IPS-20b (cell line): Measurements from ENCODE around the gene ABCC9.
"Not testable (repeated sequence)": the region's sequence is repeated elsewhere in the genome, so short reads cannot be mapped to it uniquely, and the experiment has no call there.

Experiments
- H3K27ac ChIP-seq: one replicate; pipeline ENCODE4 v1.5.1; 2013; ENCODE audit warnings: low read length
- H3K27me3 ChIP-seq: 2 replicates; pipeline ENCODE4 v1.6.1; 2013; ENCODE audit warnings: mild to moderate bottlenecking, low read length, inconsistent platforms; ENCODE audit not compliant: insufficient read depth
- H3K36me3 ChIP-seq: 2 replicates; pipeline ENCODE4 v1.6.1; 2013; ENCODE audit warnings: low read depth, mild to moderate bottlenecking, inconsistent platforms, low read length, moderate library complexity; ENCODE audit not compliant: insufficient read depth
- H3K4me1 ChIP-seq: 2 replicates; pipeline ENCODE4 v1.6.1; 2013; ENCODE audit warnings: mild to moderate bottlenecking, control low read depth, inconsistent platforms, low read length, moderate library complexity; ENCODE audit not compliant: insufficient read depth
- H3K4me3 ChIP-seq: 2 replicates; pipeline ENCODE4 v1.5.1; 2013; ENCODE audit warnings: mild to moderate bottlenecking, low read length, inconsistent platforms
- H3K9ac ChIP-seq: 2 replicates; pipeline ENCODE4 v1.6.1; 2013; ENCODE audit warnings: low read depth, mild to moderate bottlenecking, inconsistent platforms, low read length, moderate library complexity
- H3K9me3 ChIP-seq: 2 replicates; pipeline ENCODE4 v1.6.1; 2013; ENCODE audit warnings: mild to moderate bottlenecking, low read depth, low read length, inconsistent platforms; ENCODE audit not compliant: insufficient read depth

Gene ABCC9

DNA sequence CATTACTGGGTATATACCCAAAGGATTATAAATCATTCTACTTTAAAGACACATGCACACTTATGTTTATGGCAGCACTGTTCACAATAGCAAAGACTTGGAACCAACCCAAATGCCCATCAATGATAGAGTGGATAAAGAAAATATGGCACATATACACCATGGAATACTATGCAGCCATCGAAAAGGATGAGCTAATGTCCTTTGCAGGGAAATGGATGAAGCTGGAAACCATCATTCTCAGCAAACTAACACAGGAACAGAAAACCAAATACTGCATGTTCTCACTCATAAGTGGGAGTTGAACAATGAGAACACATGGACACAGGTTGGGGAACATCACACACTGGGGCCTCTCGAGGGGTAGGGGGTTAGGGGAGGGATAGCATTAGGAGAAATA is 128.9 kb downstream of the ABCC9 start:
- not testable (repeated sequence) for H3K27ac ChIP-seq, H3K9ac ChIP-seq, H3K36me3 ChIP-seq, H3K4me1 ChIP-seq, H3K9me3 ChIP-seq, H3K4me3 ChIP-seq, H3K27me3 ChIP-seq

DNA sequence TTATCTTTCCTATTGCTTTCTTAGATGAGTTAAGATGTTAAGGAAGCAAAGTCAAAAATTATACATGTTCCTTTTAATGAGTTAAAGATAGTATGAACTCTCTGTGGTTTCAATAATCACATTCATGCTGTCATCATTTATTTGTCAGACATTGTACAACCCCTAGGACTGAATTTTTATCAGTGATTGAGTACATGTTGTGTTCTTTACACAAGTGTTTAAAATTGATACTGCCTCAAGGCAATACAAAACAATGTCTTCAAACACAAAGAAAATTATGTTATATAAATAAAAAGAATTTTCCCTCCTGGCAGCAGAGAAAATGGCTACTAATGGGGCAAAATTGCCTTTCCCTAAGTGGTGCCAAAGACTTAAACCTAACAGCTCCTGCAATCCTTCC is 132.1 kb downstream of the ABCC9 start:
- Histone ChIP-seq H3K27me3 (no peaks in the 10 kb centered on the region), H3K36me3 (no peaks in the 10 kb centered on the region), H3K9me3 (no peaks in the 10 kb centered on the region), H3K9ac (no peak overlapping the region), H3K4me1 (no peaks in the 10 kb centered on the region), H3K27ac (no peak overlapping the region), H3K4me3 (no peak overlapping the region)

GRCh38 chr12:21806255-21806654 is 135.0 kb downstream of the ABCC9 start:
- H3K4me1 ChIP-seq = no peaks in the 10 kb centered on the region
- H3K4me3 ChIP-seq = no peak overlapping the region
- H3K9ac ChIP-seq = no peak overlapping the region
- no peak overlapping the region for H3K27ac ChIP-seq
- no peaks in the 10 kb centered on the region for H3K9me3 ChIP-seq
- no peaks in the 10 kb centered on the region for H3K27me3 ChIP-seq
- H3K36me3 ChIP-seq = no peaks in the 10 kb centered on the region

DNA sequence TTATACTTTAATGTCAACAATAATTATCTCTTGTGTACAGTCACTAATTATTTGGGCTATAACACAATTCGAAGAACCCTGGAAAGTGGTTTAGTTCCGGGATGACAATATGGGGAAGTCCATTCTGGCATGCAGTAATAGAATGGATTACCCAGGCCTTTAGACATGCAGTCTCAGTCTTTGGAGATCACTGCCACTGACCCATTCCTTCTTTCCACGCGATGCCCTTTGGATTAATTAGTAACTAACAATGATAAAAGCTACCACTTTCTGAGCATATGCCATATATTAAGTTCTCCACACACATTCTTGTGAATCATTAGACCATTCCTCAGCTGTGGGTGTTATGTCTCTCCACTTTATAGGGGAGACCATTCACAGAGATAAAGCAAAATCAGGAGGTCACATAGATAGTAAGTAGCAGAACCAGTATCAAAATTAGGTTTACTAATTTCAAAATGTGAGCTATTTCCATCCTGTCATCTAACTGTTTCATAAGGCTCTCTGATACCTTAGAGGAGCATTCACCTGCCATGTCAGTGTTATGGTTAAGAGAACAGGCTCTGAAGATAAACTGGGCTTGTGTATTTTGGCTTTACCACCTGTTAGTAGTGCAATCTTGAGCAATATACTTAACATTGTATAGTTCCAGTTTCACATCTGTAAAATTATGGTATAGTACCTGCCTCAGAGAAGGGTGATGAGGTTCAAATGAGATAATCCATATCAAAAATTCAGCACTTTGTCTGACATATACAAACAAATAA is 139.5 kb downstream of the ABCC9 start:
- no peak overlapping the region for H3K9ac ChIP-seq
- H3K4me1 ChIP-seq = no peaks in the 10 kb centered on the region
- H3K4me3 ChIP-seq = no peak overlapping the region
- no peaks in the 10 kb centered on the region for H3K27me3 ChIP-seq
- no peaks in the 10 kb centered on the region for H3K36me3 ChIP-seq
- no peaks in the 10 kb centered on the region for H3K9me3 ChIP-seq
- H3K27ac ChIP-seq = no peak overlapping the region

GRCh38 chr12:21800011-21800410 is 141.2 kb downstream of the ABCC9 start:
- Histone ChIP-seq H3K36me3 (no peaks in the 10 kb centered on the region), H3K9me3 (no peaks in the 10 kb centered on the region), H3K4me1 (no peaks in the 10 kb centered on the region), H3K27me3 (no peaks in the 10 kb centered on the region), H3K27ac (no peak overlapping the region), H3K4me3 (no peak overlapping the region), H3K9ac (no peak overlapping the region)

DNA sequence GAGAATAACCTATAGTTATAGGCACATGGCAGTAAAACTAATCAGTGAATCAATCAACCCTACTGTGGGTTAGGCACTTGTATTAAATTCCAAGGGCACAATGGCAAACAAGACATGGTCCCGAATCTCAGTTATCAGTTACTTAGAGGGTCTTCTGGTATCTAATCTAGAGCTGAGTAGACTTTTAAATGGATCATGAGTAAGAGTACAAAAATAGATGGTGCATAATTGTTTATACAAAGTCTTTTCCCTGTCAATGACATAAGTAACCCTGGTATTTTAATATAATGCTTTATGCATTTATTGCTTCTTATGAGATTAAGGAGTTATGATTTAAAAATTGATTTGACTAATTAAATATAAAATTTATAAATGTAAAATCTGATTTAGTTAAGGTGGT is 143.7 kb downstream of the ABCC9 start:
- no peak overlapping the region for H3K9ac ChIP-seq

GRCh38 chr12:21795648-21796328 is 145.4 kb downstream of the ABCC9 start:
- H3K36me3 ChIP-seq = no peaks in the 10 kb centered on the region
- no peak overlapping the region for H3K4me3 ChIP-seq
- no peak overlapping the region for H3K9ac ChIP-seq
- H3K27ac ChIP-seq = no peak overlapping the region
- H3K27me3 ChIP-seq = no peaks in the 10 kb centered on the region
- no peaks in the 10 kb centered on the region for H3K9me3 ChIP-seq
- H3K4me1 ChIP-seq = no peaks in the 10 kb centered on the region

More for the DNA sequence above, 143.7 kb downstream of the ABCC9 start:
- H3K27ac ChIP-seq = no peak overlapping the region
- H3K36me3 ChIP-seq = no peaks in the 10 kb centered on the region
- H3K27me3 ChIP-seq = no peaks in the 10 kb centered on the region
- H3K4me3 ChIP-seq = no peak overlapping the region
- H3K4me1 ChIP-seq = no peaks in the 10 kb centered on the region
- no peaks in the 10 kb centered on the region for H3K9me3 ChIP-seq

- H3K9me3 ChIP-seq, H3K36me3 ChIP-seq, H3K27me3 ChIP-seq, H3K4me1 ChIP-seq, H3K4me3 ChIP-seq, H3K9ac ChIP-seq, H3K27ac ChIP-seq: not testable (repeated sequence)
These were observed 146.2 kb downstream of the ABCC9 start for GRCh38 chr12:21794807-21795595.

DNA sequence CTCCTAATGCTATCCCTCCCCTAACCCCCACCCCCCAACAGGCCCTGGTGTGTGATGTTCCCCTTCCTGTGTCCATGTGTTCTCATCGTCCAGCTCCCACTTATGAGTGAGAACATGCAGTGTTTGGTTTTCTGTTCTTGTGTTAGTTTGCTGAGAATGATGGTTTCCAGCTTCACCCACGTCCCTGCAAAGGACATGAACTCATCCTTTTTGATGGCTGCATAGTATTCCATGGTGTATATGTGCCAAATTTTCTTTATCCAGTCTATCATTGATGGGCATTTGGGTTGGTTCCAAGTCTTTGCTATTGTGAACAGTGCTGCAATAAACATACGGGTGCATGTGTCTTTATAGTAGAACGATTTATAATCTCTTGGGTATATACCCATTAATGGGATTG is 151.5 kb downstream of the ABCC9 start:
- not testable (repeated sequence) for H3K27me3 ChIP-seq, H3K4me1 ChIP-seq, H3K9ac ChIP-seq, H3K36me3 ChIP-seq, H3K4me3 ChIP-seq, H3K9me3 ChIP-seq, H3K27ac ChIP-seq

DNA sequence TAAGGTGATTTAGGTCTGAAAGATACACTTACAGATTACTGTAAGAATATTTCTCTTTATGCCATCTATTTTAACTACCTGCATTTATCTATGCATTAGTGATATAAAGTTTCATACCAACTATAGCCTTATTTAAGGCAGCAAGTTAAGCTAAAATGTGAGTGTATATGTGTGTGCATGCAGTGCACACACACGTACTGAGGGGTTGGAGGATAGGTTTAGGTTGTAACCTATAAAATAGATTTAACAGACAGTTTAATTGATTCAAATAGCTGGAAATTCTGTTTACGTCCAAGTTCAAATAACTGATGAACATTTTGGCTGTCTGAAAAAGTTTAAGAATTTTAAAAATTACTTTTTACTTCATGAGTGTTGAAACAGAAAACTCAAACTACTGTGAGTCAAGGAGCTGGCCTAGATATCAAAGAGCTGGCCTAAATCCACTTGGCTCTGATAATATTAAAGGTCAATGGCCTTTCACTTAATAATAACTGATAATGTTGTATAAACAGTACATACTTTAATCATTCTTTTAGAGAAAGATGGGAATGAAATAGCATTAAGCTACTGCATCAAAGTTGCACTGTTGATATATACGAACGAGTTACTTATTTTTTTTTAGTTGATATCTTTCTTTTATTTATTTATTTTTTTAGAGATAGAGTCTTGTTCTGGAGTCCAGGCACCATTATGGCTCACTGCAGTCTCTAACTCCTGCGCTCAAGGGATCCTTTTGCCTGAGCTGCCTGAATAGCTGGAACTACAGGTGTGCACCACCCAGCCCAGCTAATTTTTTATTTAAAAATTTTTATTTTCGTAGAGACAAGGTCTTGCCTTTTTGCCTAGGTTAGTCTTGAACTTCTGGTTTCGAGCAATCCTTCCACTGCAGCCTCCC is 152.9 kb downstream of the ABCC9 start:
- Histone ChIP-seq H3K9ac (no peak overlapping the region), H3K4me3 (no peak overlapping the region), H3K27me3 (no peaks in the 10 kb centered on the region), H3K36me3 (no peaks in the 10 kb centered on the region), H3K4me1 (no peaks in the 10 kb centered on the region), H3K27ac (no peak overlapping the region), H3K9me3 (no peaks in the 10 kb centered on the region)

DNA sequence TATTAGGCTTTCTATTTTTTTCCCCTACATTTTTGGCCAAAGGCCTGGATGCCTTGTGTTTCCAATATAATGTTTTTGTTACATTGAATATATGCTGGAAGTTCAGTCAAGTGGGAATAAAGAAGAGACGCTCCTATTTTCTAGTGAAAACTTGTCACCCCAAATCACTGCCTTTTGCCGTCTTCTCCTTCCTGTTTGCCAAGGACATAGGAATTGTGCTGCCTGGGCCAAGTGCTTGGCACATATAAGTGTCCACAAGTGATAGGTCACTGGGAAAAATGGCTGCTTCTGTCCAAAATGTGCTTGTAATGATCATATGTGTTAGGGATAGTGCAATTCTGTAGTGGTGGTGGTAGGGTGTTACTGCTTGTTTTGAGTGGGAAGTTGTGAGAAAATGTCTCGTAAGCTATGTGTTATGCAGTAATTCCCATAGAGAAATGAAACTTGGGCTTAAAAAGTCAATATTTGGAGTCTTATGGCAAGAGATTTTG is 155.1 kb downstream of the ABCC9 start:
- Histone ChIP-seq H3K27ac (no peak overlapping the region), H3K4me1 (no peaks in the 10 kb centered on the region), H3K4me3 (no peak overlapping the region), H3K9me3 (no peaks in the 10 kb centered on the region), H3K27me3 (no peaks in the 10 kb centered on the region), H3K9ac (no peak overlapping the region), H3K36me3 (no peaks in the 10 kb centered on the region)
